ENCODE results near the gene MTA1. TPM values are rescaled to one million over a fixed set of nuclear protein-coding genes. Genes with fewer than 3 reads are reported as not detected.

Gene MTA1
- total and polyA plus RNA-seq, 12 donors: 11.8 to 270 (median 59.5) TPM

- no peaks in the 10 kb centered on the region for H3K27me3 ChIP-seq
- no peak for TF ChIP-seq POLR2A (IDR thresholded peaks at IDR 0.05)
- no peak for TF ChIP-seq CTCF (IDR thresholded peaks at IDR 0.05)
- peaks cover 0 to 11% of the 10 kb centered on the region in 2 donors for H3K36me3 ChIP-seq (replicated peaks in 1 of 2)
- peak overlapping the region in 2 of 5 donors; percentile 53 to 75 for H3K27ac ChIP-seq
- no peak for DNase-seq
- no peaks in the 10 kb centered on the region for H3K9me3 ChIP-seq (replicated peaks in 1 of 3)
- 51 to 70% (median 53%) methylated on average over 5 to 8 of the region's 8 CpGs; no CpG with 5 or more reads in 1 of the 4 donors for WGBS, 4 donors
- intact Hi-C loops (cut with DNase I): no loop called here
- no peak overlapping the region for H3K4me3 ChIP-seq
- H3K4me1 ChIP-seq (replicated peaks in 1 of 2): peaks cover 6 to 55% of the 10 kb centered on the region in 2 donors
Observed at GRCh38 chr14:105471823-105472485, 52.3 kb downstream of the MTA1 start.

- WGBS, 4 donors: 42 to 91% (median 63%) methylated on average over 6 to 12 of the region's 12 CpGs; no CpG with 5 or more reads in 1 of the 4 donors
- Histone ChIP-seq H3K27ac (peak overlapping the region in 2 of 5 donors; percentile 53 to 75), H3K36me3 (replicated peaks in 1 of 2) (peaks cover 0 to 5% of the 10 kb centered on the region in 2 donors), H3K4me1 (replicated peaks in 1 of 2) (peaks cover 6 to 56% of the 10 kb centered on the region in 2 donors), H3K27me3 (no peaks in the 10 kb centered on the region), H3K4me3 (no peak overlapping the region), H3K9me3 (replicated peaks in 1 of 3) (no peaks in the 10 kb centered on the region)
- no peak for TF ChIP-seq POLR2A (IDR thresholded peaks at IDR 0.05)
- no peak for TF ChIP-seq CTCF (IDR thresholded peaks at IDR 0.05)
- peak in 1 of 7 donors; percentile 50 for DNase-seq
- intact Hi-C loops (cut with DNase I): no loop called here
Observed at GRCh38 chr14:105472486-105472991, 52.9 kb downstream of the MTA1 start.

- Histone ChIP-seq H3K27ac (peak overlapping the region in 2 of 5 donors; percentile 75 to 87), H3K4me3 (no peak overlapping the region), H3K27me3 (no peaks in the 10 kb centered on the region), H3K9me3 (replicated peaks in 1 of 3) (no peaks in the 10 kb centered on the region), H3K36me3 (replicated peaks in 1 of 2) (peaks cover 0 to 5% of the 10 kb centered on the region in 2 donors), H3K4me1 (replicated peaks in 1 of 2) (peaks cover 6 to 56% of the 10 kb centered on the region in 2 donors)
- no peak for DNase-seq
- intact Hi-C loops (cut with DNase I): no loop called here
- TF ChIP-seq CTCF (IDR thresholded peaks at IDR 0.05): no peak
- no peak for TF ChIP-seq POLR2A (IDR thresholded peaks at IDR 0.05)
- WGBS, 4 donors: 43 to 71% (median 56%) methylated on average over 1 to 7 of the region's 7 CpGs
Observed at GRCh38 chr14:105473033-105473676, 53.5 kb downstream of the MTA1 start.

GRCh38 chr14:105473677-105474482, 54.3 kb downstream of the MTA1 start:
- peak overlapping the region in 2 of 4 donors; percentile 37 to 76 for H3K4me3 ChIP-seq
- H3K4me1 ChIP-seq (replicated peaks in 1 of 2): peaks cover 6 to 51% of the 10 kb centered on the region in 2 donors
- peak; percentile 75 to 95 (median 86) for DNase-seq
- WGBS, 4 donors: 7 to 28% (median 9%) methylated on average over 12 to 60 of the region's 60 CpGs
- intact Hi-C loops (cut with DNase I): no loop called here
- H3K27ac ChIP-seq: peak overlapping the region in 2 of 5 donors; percentile 75 to 87
- H3K9me3 ChIP-seq (replicated peaks in 1 of 3): no peaks in the 10 kb centered on the region
- H3K27me3 ChIP-seq: no peaks in the 10 kb centered on the region
- TF ChIP-seq POLR2A (IDR thresholded peaks at IDR 0.05): no peak
- TF ChIP-seq CTCF (IDR thresholded peaks at IDR 0.05): no peak
- H3K36me3 ChIP-seq (replicated peaks in 1 of 2): peaks cover 0 to 5% of the 10 kb centered on the region in 2 donors

Measured in adrenal gland (tissue), 12 donors.